ENCODE results near the gene MDM2. TPM values are rescaled to one million over a fixed set of nuclear protein-coding genes. Genes with fewer than 3 reads are reported as not detected.

MDM2 gene
- total and polyA plus RNA-seq, 2 of the 13 experiments (the other 11 are each of a cell fraction or from before 2014, with no cell fraction given) = 29.3 to 314 TPM

DNA sequence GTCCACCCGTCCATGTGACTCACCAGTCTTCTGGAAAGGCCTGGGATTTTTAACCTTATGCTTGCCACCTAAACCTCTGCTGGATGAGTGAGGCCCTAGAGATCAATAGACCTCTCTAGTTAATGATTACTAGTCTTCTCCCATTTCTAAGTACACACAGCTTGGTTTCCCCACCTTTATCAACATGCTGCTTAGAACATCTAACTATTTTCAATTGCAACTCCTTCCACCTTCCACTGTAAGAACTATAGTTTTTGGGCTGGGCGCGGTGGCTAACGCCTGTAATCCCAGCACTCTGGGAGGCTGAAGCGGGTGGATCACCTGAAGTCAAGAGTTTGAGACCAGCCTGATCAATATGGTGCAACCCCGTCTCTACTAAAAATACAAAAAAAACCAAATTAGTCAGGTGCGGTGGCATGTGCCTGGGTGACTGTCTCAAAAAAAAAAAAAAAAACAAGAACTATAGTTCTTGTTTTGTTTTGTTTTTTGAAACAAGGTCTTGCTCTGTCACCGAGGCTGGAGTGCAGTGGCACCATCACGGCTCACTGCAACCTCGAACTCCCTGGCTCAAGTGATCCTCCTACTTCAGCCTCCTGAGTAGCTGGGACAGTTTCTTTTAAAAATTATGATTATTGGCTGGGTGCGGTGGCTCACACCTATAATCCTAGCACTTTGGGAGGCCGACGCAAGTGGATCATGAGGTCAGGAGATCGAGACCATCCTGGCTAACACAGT, 18.7 kb upstream of the MDM2 start (continued):
- TF ChIP-seq ZC3H4 (CRISPR knock-in tag; IDR thresholded peaks at IDR 0.05; ENCODE audit: borderline replicate concordance) (no peak), ZNF737 (CRISPR knock-in tag; IDR thresholded peaks at IDR 0.05; ENCODE audit: borderline replicate concordance) (no peak), SMAD9 (CRISPR knock-in tag; IDR thresholded peaks at IDR 0.05) (no peak), ZNF660 (CRISPR knock-in tag; IDR thresholded peaks at IDR 0.05; ENCODE audit: borderline replicate concordance, low read depth) (no peak), SETDB1 (CRISPR knock-in tag; IDR thresholded peaks at IDR 0.05; ENCODE audit: borderline replicate concordance) (no peak), PTBP1 (IDR thresholded peaks at IDR 0.05; ENCODE audit: low read depth, low read length, poor library complexity, severe bottlenecking) (no peak), ZEB1 (IDR thresholded peaks at IDR 0.05; ENCODE audit: insufficient replicate concordance, low read depth) (no peak), SP1 (IDR thresholded peaks at IDR 0.05) (no peak), SP1 (CRISPR knock-in tag; IDR thresholded peaks at IDR 0.05) (no peak), AHR (CRISPR knock-in tag; IDR thresholded peaks at IDR 0.05) (no peak; the same call in 1 of the 2 replicates), RFX5 (IDR thresholded peaks at IDR 0.05; ENCODE audit: low read depth, low read length) (no peak), MZF1 (CRISPR knock-in tag; IDR thresholded peaks at IDR 0.05; ENCODE audit: borderline replicate concordance) (no peak), ZKSCAN5 (CRISPR knock-in tag; IDR thresholded peaks at IDR 0.05) (no peak), NCOA5 (CRISPR knock-in tag; IDR thresholded peaks at IDR 0.05) (no peak), XBP1 (CRISPR knock-in tag; IDR thresholded peaks at IDR 0.05) (no peak), ZSCAN9 (CRISPR knock-in tag; IDR thresholded peaks at IDR 0.05; ENCODE audit: borderline replicate concordance) (peak; percentile 65; the same call in 1 of the 2 replicates)
- TF ChIP-seq, protein P1, sequence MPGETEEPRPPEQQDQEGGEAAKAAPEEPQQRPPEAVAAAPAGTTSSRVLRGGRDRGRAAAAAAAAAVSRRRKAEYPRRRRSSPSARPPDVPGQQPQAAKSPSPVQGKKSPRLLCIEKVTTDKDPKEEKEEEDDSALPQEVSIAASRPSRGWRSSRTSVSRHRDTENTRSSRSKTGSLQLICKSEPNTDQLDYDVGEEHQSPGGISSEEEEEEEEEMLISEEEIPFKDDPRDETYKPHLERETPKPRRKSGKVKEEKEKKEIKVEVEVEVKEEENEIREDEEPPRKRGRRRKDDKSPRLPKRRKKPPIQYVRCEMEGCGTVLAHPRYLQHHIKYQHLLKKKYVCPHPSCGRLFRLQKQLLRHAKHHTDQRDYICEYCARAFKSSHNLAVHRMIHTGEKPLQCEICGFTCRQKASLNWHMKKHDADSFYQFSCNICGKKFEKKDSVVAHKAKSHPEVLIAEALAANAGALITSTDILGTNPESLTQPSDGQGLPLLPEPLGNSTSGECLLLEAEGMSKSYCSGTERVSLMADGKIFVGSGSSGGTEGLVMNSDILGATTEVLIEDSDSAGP (CRISPR knock-in tag; IDR thresholded peaks at IDR 0.05; ENCODE audit: borderline replicate concordance) = no peak
- TF ChIP-seq, protein P2, sequence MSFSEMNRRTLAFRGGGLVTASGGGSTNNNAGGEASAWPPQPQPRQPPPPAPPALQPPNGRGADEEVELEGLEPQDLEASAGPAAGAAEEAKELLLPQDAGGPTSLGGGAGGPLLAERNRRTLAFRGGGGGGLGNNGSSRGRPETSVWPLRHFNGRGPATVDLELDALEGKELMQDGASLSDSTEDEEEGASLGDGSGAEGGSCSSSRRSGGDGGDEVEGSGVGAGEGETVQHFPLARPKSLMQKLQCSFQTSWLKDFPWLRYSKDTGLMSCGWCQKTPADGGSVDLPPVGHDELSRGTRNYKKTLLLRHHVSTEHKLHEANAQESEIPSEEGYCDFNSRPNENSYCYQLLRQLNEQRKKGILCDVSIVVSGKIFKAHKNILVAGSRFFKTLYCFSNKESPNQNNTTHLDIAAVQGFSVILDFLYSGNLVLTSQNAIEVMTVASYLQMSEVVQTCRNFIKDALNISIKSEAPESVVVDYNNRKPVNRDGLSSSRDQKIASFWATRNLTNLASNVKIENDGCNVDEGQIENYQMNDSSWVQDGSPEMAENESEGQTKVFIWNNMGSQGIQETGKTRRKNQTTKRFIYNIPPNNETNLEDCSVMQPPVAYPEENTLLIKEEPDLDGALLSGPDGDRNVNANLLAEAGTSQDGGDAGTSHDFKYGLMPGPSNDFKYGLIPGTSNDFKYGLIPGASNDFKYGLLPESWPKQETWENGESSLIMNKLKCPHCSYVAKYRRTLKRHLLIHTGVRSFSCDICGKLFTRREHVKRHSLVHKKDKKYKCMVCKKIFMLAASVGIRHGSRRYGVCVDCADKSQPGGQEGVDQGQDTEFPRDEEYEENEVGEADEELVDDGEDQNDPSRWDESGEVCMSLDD (CRISPR knock-in tag; IDR thresholded peaks at IDR 0.05; ENCODE audit: borderline replicate concordance) = no peak
- TF ChIP-seq, protein P3, sequence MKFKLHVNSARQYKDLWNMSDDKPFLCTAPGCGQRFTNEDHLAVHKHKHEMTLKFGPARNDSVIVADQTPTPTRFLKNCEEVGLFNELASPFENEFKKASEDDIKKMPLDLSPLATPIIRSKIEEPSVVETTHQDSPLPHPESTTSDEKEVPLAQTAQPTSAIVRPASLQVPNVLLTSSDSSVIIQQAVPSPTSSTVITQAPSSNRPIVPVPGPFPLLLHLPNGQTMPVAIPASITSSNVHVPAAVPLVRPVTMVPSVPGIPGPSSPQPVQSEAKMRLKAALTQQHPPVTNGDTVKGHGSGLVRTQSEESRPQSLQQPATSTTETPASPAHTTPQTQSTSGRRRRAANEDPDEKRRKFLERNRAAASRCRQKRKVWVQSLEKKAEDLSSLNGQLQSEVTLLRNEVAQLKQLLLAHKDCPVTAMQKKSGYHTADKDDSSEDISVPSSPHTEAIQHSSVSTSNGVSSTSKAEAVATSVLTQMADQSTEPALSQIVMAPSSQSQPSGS (CRISPR knock-in tag; IDR thresholded peaks at IDR 0.05) = no peak
- TF ChIP-seq, protein P4, sequence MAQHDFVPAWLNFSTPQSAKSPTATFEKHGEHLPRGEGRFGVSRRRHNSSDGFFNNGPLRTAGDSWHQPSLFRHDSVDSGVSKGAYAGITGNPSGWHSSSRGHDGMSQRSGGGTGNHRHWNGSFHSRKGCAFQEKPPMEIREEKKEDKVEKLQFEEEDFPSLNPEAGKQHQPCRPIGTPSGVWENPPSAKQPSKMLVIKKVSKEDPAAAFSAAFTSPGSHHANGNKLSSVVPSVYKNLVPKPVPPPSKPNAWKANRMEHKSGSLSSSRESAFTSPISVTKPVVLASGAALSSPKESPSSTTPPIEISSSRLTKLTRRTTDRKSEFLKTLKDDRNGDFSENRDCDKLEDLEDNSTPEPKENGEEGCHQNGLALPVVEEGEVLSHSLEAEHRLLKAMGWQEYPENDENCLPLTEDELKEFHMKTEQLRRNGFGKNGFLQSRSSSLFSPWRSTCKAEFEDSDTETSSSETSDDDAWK (CRISPR knock-in tag; IDR thresholded peaks at IDR 0.05) = no peak
- TF ChIP-seq, protein P5, sequence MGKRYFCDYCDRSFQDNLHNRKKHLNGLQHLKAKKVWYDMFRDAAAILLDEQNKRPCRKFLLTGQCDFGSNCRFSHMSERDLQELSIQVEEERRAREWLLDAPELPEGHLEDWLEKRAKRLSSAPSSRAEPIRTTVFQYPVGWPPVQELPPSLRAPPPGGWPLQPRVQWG (CRISPR knock-in tag; IDR thresholded peaks at IDR 0.05; ENCODE audit: borderline replicate concordance, low read depth) = no peak
- TF ChIP-seq, protein P6, sequence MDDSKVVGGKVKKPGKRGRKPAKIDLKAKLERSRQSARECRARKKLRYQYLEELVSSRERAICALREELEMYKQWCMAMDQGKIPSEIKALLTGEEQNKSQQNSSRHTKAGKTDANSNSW (CRISPR knock-in tag; IDR thresholded peaks at IDR 0.05; ENCODE audit: borderline replicate concordance) = no peak

Measured in HepG2 (cell line).